22Rv1 (cell line): ENCODE measurements around the gene STK17B.

ENCODE experiments used
- ZFX ChIP-seq: fragments of 450-650 bp; IDR thresholded peaks from 2 replicates; pipeline ENCODE4 v1.6.1; 2017; ENCODE audit warnings: antibody characterized with exemption, borderline replicate concordance
- TF ChIP-seq, protein P1 (sequence below): fragments of 450-650 bp; IDR thresholded peaks from 2 replicates; pipeline ENCODE4 v1.5.1; 2017; ENCODE audit warnings: mild to moderate bottlenecking

DNA sequence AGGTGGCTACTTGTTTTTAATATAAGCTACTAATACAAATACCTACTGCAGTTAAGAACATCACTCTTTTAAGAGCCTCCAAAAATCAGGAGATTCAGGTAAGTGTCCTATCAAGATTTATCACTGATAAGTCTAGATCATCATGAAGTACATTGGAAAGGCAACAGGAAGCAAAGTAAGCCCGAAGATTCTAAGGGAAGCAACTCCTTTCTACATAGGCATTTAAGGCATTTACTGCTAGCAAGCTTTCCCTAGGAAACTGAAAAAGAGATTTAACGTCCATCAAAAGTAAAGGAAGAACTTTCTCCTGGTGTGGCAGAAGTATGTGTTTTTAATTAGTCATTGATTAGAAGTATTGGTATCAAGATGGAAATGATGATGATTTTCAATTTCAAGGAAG, 3.7 kb downstream of the STK17B start:
- TF ChIP-seq, protein P1, sequence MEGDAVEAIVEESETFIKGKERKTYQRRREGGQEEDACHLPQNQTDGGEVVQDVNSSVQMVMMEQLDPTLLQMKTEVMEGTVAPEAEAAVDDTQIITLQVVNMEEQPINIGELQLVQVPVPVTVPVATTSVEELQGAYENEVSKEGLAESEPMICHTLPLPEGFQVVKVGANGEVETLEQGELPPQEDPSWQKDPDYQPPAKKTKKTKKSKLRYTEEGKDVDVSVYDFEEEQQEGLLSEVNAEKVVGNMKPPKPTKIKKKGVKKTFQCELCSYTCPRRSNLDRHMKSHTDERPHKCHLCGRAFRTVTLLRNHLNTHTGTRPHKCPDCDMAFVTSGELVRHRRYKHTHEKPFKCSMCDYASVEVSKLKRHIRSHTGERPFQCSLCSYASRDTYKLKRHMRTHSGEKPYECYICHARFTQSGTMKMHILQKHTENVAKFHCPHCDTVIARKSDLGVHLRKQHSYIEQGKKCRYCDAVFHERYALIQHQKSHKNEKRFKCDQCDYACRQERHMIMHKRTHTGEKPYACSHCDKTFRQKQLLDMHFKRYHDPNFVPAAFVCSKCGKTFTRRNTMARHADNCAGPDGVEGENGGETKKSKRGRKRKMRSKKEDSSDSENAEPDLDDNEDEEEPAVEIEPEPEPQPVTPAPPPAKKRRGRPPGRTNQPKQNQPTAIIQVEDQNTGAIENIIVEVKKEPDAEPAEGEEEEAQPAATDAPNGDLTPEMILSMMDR = no peak
- TF ChIP-seq ZFX = no peak
